K562 (cell line): ENCODE data around the gene COL10A1. TPM values are rescaled to one million over a fixed set of nuclear protein-coding genes. Genes with fewer than 3 reads are reported as not detected.

Experiments
- CREB3L1 ChIP-seq: fragments of 450-650 bp; IDR thresholded peaks from 2 replicates; pipeline ENCODE4 v1.6.1; 2014; ENCODE audit warnings: low read depth, mild to moderate bottlenecking, moderate library complexity, borderline replicate concordance
- CXXC5 ChIP-seq: fragments of 250-450 bp; sonication (Bioruptor Pico); IDR thresholded peaks from 2 replicates; pipeline ENCODE4 v1.8.0; 2022; ENCODE audit warnings: inconsistent platforms, mild to moderate bottlenecking, moderate library complexity
- ELK1 ChIP-seq: sonication (generic); formaldehyde crosslinking; IDR thresholded peaks from 2 replicates; pipeline ENCODE4 v1.8.1; 2022; ENCODE audit warnings: missing genetic modification reagents
- FOXK1 ChIP-seq: sonication (generic); formaldehyde crosslinking; IDR thresholded peaks from 2 replicates; pipeline ENCODE4 v1.8.0; 2022; ENCODE audit warnings: missing genetic modification reagents, mild to moderate bottlenecking, borderline replicate concordance
- KDM1A ChIP-seq, 2 experiments: fragments of 450-650 bp; IDR thresholded peaks; 2 replicates each; pipeline ENCODE4 v1.6.1; 2016; ENCODE audit warnings: mild to moderate bottlenecking in 2 of 2
- KDM4B ChIP-seq, 2 experiments: fragments of 450-650 bp in 1 of 2; sonication (generic) in 1 of 2; IDR thresholded peaks; 2 replicates each; pipeline ENCODE4 v1.6.1; 2016 to 2017; ENCODE audit warnings: borderline replicate concordance in 2 of 2, antibody characterized with exemption in 1 of 2, low read depth in 1 of 2, mild to moderate bottlenecking in 1 of 2
- MLLT1 ChIP-seq, 2 experiments: fragments of 450-650 bp; IDR thresholded peaks; 2 replicates each; pipeline ENCODE4 v1.6.1; 2016
- MTA3 ChIP-seq: fragments of 450-650 bp; formaldehyde crosslinking; IDR thresholded peaks from 2 replicates; pipeline ENCODE4 v1.6.1; 2017; ENCODE audit warnings: mild to moderate bottlenecking, borderline replicate concordance
- PML ChIP-seq: IDR thresholded peaks from 2 replicates; pipeline ENCODE4 v1.6.1; 2012; ENCODE audit warnings: low read length, inconsistent platforms
- TEAD4 ChIP-seq, 2 experiments: sonication (generic) in 1 of 2; formaldehyde crosslinking in 1 of 2; IDR thresholded peaks; 2 replicates each; pipeline versions ENCODE4 v1.6.1 to v1.8.0; 2012 to 2022; ENCODE audit warnings: borderline replicate concordance in 1 of 2, inconsistent platforms in 1 of 2, low read length in 1 of 2, mild to moderate bottlenecking in 1 of 2, missing genetic modification reagents in 1 of 2
- VEZF1 ChIP-seq: fragments of 200-800 bp; sonication (Bioruptor generic); IDR thresholded peaks from 2 replicates; pipeline ENCODE4 v1.6.1; 2017; ENCODE audit warnings: missing genetic modification characterization, missing compliant biosample characterization
- ZBTB9 ChIP-seq: fragments of 450-650 bp; formaldehyde crosslinking; IDR thresholded peaks from 2 replicates; pipeline ENCODE4 v1.4.0; 2020; ENCODE audit warnings: mild to moderate bottlenecking, moderate library complexity
- ZNF324 ChIP-seq: fragments of 250-450 bp; sonication (Bioruptor Pico); IDR thresholded peaks from 2 replicates; pipeline ENCODE4 v1.4.0; 2020; ENCODE audit warnings: mild to moderate bottlenecking
- ZNF431 ChIP-seq: sonication (generic); formaldehyde crosslinking; IDR thresholded peaks from 2 replicates; pipeline ENCODE4 v1.8.0; 2022; ENCODE audit warnings: mild to moderate bottlenecking, missing genetic modification reagents
- ZNF511 ChIP-seq: sonication (generic); formaldehyde crosslinking; IDR thresholded peaks from 2 replicates; pipeline ENCODE4 v1.8.0; 2022; ENCODE audit warnings: mild to moderate bottlenecking, missing genetic modification reagents
- ZNF655 ChIP-seq: fragments of 250-450 bp; sonication (Bioruptor Pico); IDR thresholded peaks from 2 replicates; pipeline ENCODE4 v1.5.0; 2021
- polyA plus RNA-seq, 8 experiments: library from polyadenylated mRNA; depleted of rRNA in 4 of 8; stranded (reverse) in 5 of 8; unstranded in 3 of 8; fragments of >200 nt; fragmentation: Nextera tagmentation in 2 of 8; fragmentation: Illumina TruSeq in 1 of 8; extraction: Ambion mirVana in 2 of 8; extraction: Trizol in 1 of 8; gene quantifications; 2 replicates each; pipeline versions ENCODE4 v1.2.1 to v1.2.3, GENCODE V29; 2011 to 2014; ENCODE audit warnings: inconsistent platforms in 1 of 8, missing spikeins in 1 of 8
- total RNA-seq, 7 experiments: library from RNA; depleted of rRNA in 6 of 7; stranded (reverse); fragments of >200 nt in 6 of 7; fragmentation: Illumina TruSeq in 2 of 7; extraction: Trizol in 2 of 7; gene quantifications; 2 replicates each; pipeline versions ENCODE4 v1.2.1 to v1.2.3, GENCODE V29; 2011 to 2021; ENCODE audit warnings: low replicate concordance in 1 of 7

Gene COL10A1
- total and polyA plus RNA-seq, 9 of the 15 experiments (the other 6 are each of a cell fraction or from before 2014, with no cell fraction given) = 0.06 to 0.08 TPM; not detected in 7

GRCh38 chr6:116100419-116101301 lies 25.3 kb downstream of the COL10A1 start, which contains the start of gene NT5DC1 (continued):
- TF ChIP-seq KDM1A (IDR thresholded peaks at IDR 0.05) (peak in 1 of 2 experiments; percentile 11; a peak in 1 of 4 replicates), VEZF1 (CRISPR knock-in tag) (peak; percentile 87), ZNF431 (CRISPR knock-in tag) (no peak), FOXK1 (0 out of 2 replicates have a peak, but pooled peaks have one; percentile 75), ELK1 (CRISPR knock-in tag) (no peak), TEAD4 (IDR thresholded peaks at IDR 0.05; ENCODE audit: low read length) (0 out of 2 replicates have a peak, but pooled peaks have one; percentile 4), TEAD4 (CRISPR knock-in tag; IDR thresholded peaks at IDR 0.05; ENCODE audit: borderline replicate concordance) (no peak), MLLT1 (IDR thresholded peaks at IDR 0.05) (peak in 1 of 2 experiments; percentile 52; a peak in 1 of 4 replicates), ZNF511 (CRISPR knock-in tag) (0 out of 2 replicates have a peak, but pooled peaks have one; percentile 16), CREB3L1 (peak; percentile 78; the same call in 1 of the 2 replicates), CXXC5 (CRISPR knock-in tag) (peak; percentile 88), PML (peak; percentile 35; the same call in 1 of the 2 replicates), ZNF324 (CRISPR knock-in tag) (no peak), MTA3 (peak; percentile 92; the same call in 1 of the 2 replicates), ZNF655 (CRISPR knock-in tag) (no peak), ZBTB9 (CRISPR knock-in tag) (0 out of 2 replicates have a peak, but pooled peaks have one; percentile 43), KDM4B (IDR thresholded peaks at IDR 0.05; ENCODE audit: borderline replicate concordance in 2 of 2, low read depth in 1 of 2) (peak in 1 of 2 experiments; percentile 65; a peak in 1 of 4 replicates)
